HG03439 (cell line): ENCODE measurements around the gene CACNA2D3.

ENCODE experiments used
- ATAC-seq: cut with Tn5 transposase; IDR thresholded peaks from one replicate; pipeline ENCODE4 v1.9.1; 2021; ENCODE audit warnings: mild to moderate bottlenecking, moderate library complexity; ENCODE audit not compliant: unreplicated experiment

CACNA2D3 gene

GRCh38 chr3:54859184-54859583 lies 736.8 kb downstream of the CACNA2D3 start:
- no peak for ATAC-seq

GRCh38 chr3:54861248-54862067 lies 739.1 kb downstream of the CACNA2D3 start:
- no peak for ATAC-seq

DNA sequence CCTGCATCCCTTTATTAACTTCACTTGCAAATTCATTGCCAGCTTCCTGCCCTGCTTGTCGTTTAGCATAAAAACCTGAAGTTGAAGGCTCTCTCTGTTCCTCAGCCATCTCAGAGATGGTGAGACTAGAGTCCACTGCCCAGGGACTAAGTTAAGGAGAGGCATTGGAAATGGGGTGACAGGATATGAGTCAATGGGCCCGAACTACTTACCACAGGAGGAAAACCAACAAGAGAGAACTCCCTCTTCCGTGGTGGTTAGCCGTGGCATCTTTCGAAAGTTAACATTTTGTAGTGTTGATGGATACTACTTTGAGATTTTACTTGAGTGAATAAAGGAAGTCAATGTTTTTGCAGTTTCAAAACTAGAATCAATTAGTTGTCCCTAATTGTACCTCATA lies 740.2 kb downstream of the CACNA2D3 start:
- ATAC-seq, result no peak

DNA sequence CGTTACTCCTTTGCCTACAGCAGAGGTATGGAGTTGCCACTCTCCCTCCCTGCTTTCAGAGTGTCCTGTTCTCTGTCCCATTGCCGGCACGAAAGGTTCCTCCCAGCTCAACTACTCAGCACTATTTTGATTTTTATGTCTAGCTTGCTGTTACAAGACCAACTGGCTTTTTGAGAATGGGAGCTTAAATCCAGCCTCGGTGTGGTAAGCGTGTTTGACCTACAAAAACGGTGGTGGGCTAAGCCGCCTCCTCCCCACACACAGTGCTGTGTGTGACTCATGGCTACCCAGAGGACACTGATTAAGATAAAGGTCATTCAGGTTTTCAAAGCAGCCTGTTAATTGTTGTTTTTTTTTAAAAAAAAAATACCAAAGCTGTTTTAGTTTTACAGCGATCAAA lies 741.0 kb downstream of the CACNA2D3 start:
- no peak for ATAC-seq

DNA sequence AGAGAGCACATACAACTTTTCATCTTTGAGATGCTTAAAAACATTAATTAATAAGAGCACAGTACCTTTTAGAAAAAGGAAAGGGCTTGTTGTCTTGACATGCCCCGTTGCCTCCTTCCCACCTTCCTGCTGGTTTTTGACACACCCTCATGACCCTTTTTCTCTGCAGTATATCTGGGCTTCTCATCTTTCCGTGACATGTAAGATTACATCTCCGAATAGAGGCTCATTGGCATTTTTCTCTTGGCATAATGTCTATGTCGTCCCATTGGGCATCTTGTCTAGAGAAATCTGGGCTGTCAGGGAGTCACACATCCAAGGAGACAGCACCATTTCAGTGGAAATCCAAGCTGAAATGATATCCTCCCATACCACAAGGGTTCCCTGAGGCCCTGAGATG lies 741.4 kb downstream of the CACNA2D3 start:
- ATAC-seq, result no peak

DNA sequence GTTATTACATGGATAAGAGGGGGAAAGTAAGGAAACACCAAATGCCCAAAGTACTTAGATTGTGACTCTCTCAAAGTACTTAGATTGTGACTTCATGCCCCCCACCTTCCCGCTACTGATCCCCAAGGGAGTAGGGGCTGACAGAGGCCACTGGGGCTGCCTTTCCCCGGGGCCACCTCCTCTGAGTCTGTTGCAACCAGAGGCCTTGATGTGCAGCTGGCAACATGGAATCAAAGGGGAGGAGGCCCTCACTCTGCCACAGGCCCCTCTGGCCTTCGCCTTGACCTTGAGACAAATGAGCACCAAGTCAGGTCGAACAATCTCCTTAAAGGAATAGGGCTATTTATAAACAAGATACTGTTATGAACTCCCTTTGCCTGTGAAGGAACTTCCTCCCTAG lies 743.0 kb downstream of the CACNA2D3 start:
- no peak for ATAC-seq

GRCh38 chr3:54866251-54866650 lies 743.9 kb downstream of the CACNA2D3 start:
- ATAC-seq, result no peak

GRCh38 chr3:54870423-54870822 lies 748.1 kb downstream of the CACNA2D3 start:
- ATAC-seq, result no peak

DNA sequence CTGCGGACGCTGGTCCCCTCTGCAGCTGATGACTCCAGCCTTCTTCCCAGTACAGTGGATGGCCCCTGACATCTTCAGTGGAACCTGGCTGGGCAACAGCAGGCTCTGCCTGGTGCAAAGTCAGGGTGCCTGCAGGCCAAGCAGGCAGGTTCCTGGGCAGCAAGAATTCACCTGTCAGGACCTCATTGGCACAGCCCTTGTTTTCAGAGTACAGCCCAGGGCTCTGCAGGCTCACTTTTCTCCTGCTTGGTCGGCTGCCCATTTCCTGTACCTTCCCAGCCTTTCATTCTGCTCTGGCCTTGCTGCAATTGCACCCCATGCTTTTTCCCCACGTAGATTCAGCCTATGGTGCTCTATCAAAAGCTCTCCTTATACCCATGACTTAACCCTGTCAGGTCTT lies 749.5 kb downstream of the CACNA2D3 start:
- no peak for ATAC-seq

DNA sequence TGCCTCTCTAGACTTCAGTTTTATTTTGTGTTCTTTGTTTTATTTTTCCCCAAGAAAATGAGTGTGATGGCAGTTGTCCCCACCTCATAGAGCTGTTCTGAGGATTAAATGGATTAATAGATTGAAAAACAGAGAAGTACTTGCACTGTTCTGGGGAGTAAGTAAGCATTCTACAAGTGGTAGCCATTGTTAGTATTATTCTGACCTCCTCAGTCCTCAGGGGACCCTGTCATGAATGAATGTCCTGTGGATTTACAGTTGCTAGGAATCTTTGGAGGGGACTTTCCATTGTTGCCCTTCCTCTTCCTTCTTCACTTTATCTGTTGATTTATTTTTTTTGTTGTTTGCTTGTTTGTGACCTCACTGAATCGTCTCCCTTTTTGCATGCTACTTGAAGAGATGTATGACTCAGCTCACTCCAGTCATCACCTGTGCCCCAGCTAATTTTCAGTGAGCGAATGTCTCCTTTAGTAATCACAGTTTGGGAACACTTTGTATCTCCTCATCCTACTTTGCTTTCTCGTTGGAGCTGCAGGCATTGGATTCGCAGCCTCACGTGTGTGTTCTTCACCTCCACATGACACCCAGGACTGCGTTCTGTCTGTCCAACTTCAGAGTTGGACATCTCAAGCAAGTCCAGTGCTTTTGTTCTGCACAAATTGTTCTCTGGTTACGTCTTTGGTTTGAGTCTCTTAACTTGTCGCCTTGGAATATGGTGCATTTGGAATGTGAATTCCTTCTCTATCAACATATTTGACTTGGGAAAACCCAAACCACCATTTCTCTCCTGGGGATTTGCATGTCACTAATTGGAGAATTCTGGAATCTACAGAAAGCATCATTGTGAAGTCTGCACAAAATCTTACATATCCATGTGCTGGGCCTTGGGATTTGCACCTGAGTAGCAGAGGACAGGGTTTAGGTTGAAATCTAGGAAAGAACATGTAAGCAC lies 751.0 kb downstream of the CACNA2D3 start:
- no peak for ATAC-seq

DNA sequence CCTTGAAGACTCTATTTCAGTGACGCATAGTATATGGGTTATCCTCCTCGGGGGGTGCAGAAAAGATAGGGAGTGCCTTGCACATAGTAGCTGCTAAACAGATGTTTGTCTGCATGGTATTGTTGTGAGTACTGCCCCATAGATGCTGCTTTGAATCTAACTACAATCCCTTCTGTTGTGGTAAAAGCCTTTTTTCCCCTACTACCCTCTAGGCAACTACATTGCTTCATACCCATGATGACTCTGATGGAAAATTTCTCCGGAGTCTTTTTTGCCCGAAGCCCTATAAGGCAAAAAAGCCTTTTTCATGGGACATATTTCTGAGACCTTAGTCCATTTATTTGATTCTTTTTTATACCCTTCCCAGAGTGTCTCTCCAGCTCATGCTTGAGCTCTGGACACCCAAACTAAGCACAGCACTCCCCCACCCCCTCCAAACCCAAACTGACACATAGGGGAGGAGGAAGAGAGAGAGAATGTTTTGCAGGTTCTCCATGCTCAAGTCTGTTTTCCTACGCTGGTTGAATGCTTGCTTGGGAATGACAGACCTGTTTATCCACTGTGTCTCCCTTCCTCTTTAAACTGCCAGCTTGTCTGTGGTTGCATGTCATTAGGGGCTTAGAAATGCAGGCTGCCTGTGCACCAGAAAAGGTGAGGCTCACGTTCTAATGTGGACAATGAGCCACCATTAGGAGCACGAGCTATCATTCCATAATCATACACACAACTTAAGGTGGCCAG lies 752.6 kb downstream of the CACNA2D3 start:
- ATAC-seq, result no peak

- no peak for ATAC-seq
These were observed 753.4 kb downstream of the CACNA2D3 start for GRCh38 chr3:54875596-54876268.

GRCh38 chr3:54876694-54877093 lies 754.3 kb downstream of the CACNA2D3 start:
- no peak for ATAC-seq

DNA sequence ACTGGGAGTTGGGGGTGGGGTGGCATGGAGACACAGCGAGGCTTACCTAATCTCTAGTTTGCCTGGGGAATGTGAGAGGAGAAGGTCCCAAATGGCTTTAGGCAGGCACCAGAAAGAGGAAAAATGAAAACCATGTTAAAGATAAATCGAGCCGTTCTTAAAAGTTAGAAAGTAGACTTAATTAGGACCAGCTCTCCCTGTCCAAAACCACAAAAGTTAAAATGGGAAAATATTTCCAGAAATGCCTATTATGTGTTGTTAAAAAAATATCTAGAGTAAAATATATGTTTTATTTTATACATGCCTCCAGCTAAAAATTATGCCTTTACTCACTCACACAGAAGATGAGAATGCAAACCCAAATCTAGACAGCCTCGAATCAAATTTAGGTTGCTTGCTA lies 755.4 kb downstream of the CACNA2D3 start:
- ATAC-seq, result no peak

GRCh38 chr3:54878145-54878544 lies 755.8 kb downstream of the CACNA2D3 start:
- ATAC-seq, result no peak

GRCh38 chr3:54882129-54882833 lies 759.9 kb downstream of the CACNA2D3 start:
- no peak for ATAC-seq

- no peak for ATAC-seq
These were observed 765.8 kb downstream of the CACNA2D3 start for GRCh38 chr3:54888162-54888561.

DNA sequence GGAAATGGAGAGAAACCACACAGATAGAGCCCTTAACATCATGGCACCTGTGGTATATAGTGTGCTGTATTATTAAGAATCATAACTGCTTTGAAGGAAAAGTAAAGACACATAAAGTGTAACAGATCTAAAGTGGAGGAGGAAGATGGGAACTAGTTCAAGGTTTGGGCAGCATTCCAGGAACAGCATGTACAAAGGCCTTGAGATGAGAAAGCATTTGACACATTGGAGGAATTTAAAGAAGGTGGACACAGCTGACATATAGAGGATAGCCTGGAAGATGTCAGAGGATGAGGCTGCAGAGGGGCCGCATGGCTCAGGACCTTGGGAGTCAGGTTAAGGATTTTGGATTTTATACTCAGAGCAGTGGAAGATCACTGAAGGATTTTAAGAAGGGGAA lies 766.5 kb downstream of the CACNA2D3 start:
- ATAC-seq, result no peak

DNA sequence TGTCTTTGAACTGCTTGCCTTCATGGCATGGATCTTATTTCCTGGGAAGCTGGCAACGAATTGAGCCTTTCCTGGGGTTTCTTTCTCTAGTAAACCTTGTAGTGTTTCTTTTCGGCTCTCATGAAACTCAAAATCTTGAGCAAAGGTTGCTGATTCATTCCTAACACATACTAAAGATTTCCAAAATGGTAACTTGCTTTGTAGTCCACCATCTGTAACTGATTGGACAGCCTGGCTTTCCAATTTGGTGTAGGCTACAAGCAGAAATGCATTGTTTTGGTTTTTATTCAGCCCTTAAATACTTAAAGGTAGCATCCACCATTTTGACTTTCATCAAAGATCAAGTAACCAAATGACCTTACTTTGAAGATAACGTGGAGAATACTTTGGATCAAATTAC lies 767.4 kb downstream of the CACNA2D3 start:
- no peak for ATAC-seq

GRCh38 chr3:54891540-54891897 lies 769.2 kb downstream of the CACNA2D3 start:
- ATAC-seq, result no peak
